CD14-positive monocyte (primary cell): ENCODE measurements around the gene HINT2. TPM values are rescaled to one million over a fixed set of nuclear protein-coding genes. Genes with fewer than 3 reads are reported as not detected.

Experiments used
- DNase-seq, 3 donors: peaks; one replicate each; pipeline ENCODE4 v3.0.0-alpha.2; 2011 to 2022
- H2AFZ ChIP-seq: 2 replicates; pipeline ENCODE4 v1.6.0; 2012; ENCODE audit warnings: mild to moderate bottlenecking, low read depth, low read length, inconsistent platforms; ENCODE audit not compliant: insufficient read depth, poor library complexity, severe bottlenecking
- H3K27ac ChIP-seq, 2 donors: 1 replicate in 1 of 2; 2 replicates in 1 of 2; pipeline ENCODE4 v1.5.1; 2012 to 2013; ENCODE audit warnings: low read length in 2 of 2, control low read depth in 1 of 2, inconsistent platforms in 1 of 2, low read depth in 1 of 2, mild to moderate bottlenecking in 1 of 2
- H3K27me3 ChIP-seq, 2 donors: one replicate each; pipeline versions ENCODE4 v1.6.0 to v1.6.1; 2011 to 2013; ENCODE audit warnings: low read length in 2 of 2; ENCODE audit not compliant: control insufficient read depth in 2 of 2, insufficient read depth in 2 of 2
- H3K36me3 ChIP-seq, 2 donors: replicated peaks in 1 of 2; 1 replicate in 1 of 2; 2 replicates in 1 of 2; pipeline versions ENCODE4 v1.5.1 to v1.6.1; 2012 to 2013; ENCODE audit warnings: low read length in 2 of 2, control low read depth in 1 of 2, inconsistent platforms in 1 of 2, mild to moderate bottlenecking in 1 of 2; ENCODE audit not compliant: insufficient read depth in 2 of 2, control insufficient read depth in 1 of 2
- H3K4me1 ChIP-seq, 2 donors: 1 replicate in 1 of 2; 2 replicates in 1 of 2; pipeline versions ENCODE4 v1.5.1 to v1.6.1; 2012 to 2013; ENCODE audit warnings: low read length in 2 of 2, control low read depth in 1 of 2, inconsistent platforms in 1 of 2, mild to moderate bottlenecking in 1 of 2, moderate library complexity in 1 of 2; ENCODE audit not compliant: insufficient read depth in 2 of 2, control insufficient read depth in 1 of 2
- H3K4me2 ChIP-seq: replicated peaks from 2 replicates; pipeline ENCODE3; 2012; ENCODE audit warnings: low read length, moderate library complexity, mild to moderate bottlenecking; ENCODE audit not compliant: poor library complexity, severe bottlenecking; ENCODE audit errors: extremely low read depth
- H3K4me3 ChIP-seq, 3 experiments: fragments of 200-600 bp in 1 of 3; sonication (generic) in 1 of 3; replicated peaks in 1 of 3; 1 replicate in 2 of 3; 2 replicates in 1 of 3; pipeline ENCODE4 v1.5.1; 2011 to 2013; ENCODE audit warnings: low read length in 3 of 3, mild to moderate bottlenecking in 3 of 3, control low read depth in 2 of 3, low read depth in 2 of 3, inconsistent platforms in 1 of 3, moderate library complexity in 1 of 3
- H3K79me2 ChIP-seq: 2 replicates; pipeline ENCODE4 v1.6.0; 2012; ENCODE audit warnings: mild to moderate bottlenecking, control low read depth, inconsistent platforms, low read length, moderate library complexity; ENCODE audit not compliant: insufficient read depth
- H3K9ac ChIP-seq: 2 replicates; pipeline ENCODE4 v1.6.0; 2017; ENCODE audit warnings: low read length, mild to moderate bottlenecking; ENCODE audit not compliant: insufficient read depth, poor library complexity, severe bottlenecking
- H3K9me3 ChIP-seq, 2 donors: replicated peaks in 1 of 2; 1 replicate in 1 of 2; 2 replicates in 1 of 2; pipeline versions ENCODE4 v1.5.1 to v1.6.1; 2012 to 2013; ENCODE audit warnings: low read length in 2 of 2, control low read depth in 1 of 2; ENCODE audit not compliant: control insufficient read depth in 1 of 2, insufficient read depth in 1 of 2
- H4K20me1 ChIP-seq: 2 replicates; pipeline ENCODE4 v1.6.0; 2012; ENCODE audit warnings: mild to moderate bottlenecking, low read length, control low read depth, moderate library complexity; ENCODE audit not compliant: insufficient read depth
- H3K27ac Mint-ChIP-seq, 7 donors: one replicate each; pipeline ENCODE4 v1.8.0; 2020; ENCODE audit warnings: mild to moderate bottlenecking in 7 of 7, mixed read lengths in 7 of 7, moderate library complexity in 6 of 7, inconsistent platforms in 2 of 7
- H3K27me3 Mint-ChIP-seq, 3 donors: one replicate each; pipeline ENCODE4 v1.8.0; 2021 to 2022; ENCODE audit warnings: low read depth in 3 of 3, mild to moderate bottlenecking in 3 of 3, mixed read lengths in 3 of 3, moderate library complexity in 3 of 3, inconsistent platforms in 1 of 3
- H3K36me3 Mint-ChIP-seq, 2 donors: one replicate each; pipeline ENCODE4 v1.8.0; 2020; ENCODE audit warnings: mixed read lengths in 2 of 2, inconsistent platforms in 1 of 2, mild to moderate bottlenecking in 1 of 2
- H3K4me1 Mint-ChIP-seq: one replicate; pipeline ENCODE4 v1.8.0; 2020; ENCODE audit warnings: mild to moderate bottlenecking, mixed read lengths
- H3K4me3 Mint-ChIP-seq, 2 donors: one replicate each; pipeline ENCODE4 v1.8.0; 2020; ENCODE audit warnings: mild to moderate bottlenecking in 2 of 2, mixed read lengths in 2 of 2, moderate library complexity in 1 of 2
- H3K9me3 Mint-ChIP-seq, 7 donors: one replicate each; pipeline ENCODE4 v1.8.0; 2020 to 2022; ENCODE audit warnings: mixed read lengths in 7 of 7, mild to moderate bottlenecking in 6 of 7, moderate library complexity in 6 of 7, inconsistent platforms in 2 of 7
- WGBS: methylation state at CpG from one replicate; pipeline ENCODE4 v1.1.5; 2013; ENCODE audit warnings: missing lambda C conversion rate; ENCODE audit not compliant: insufficient coverage; 5-methylcytosine and 5-hydroxymethylcytosine counted together
- intact Hi-C, 2 donors: fragments of 100-400 bp; cut with micrococcal nuclease; formaldehyde crosslinking; loops; one replicate each; pipeline versions ENCODE4 v1.15.0 to v1.15.1; 2023
- polyA plus RNA-seq, 3 donors: library from polyadenylated mRNA; depleted of rRNA in 1 of 3; unstranded in 2 of 3; stranded (reverse) in 1 of 3; fragments of 300-500 nt in 2 of 3; fragments of >200 nt in 1 of 3; fragmentation: Illumina TruSeq in 2 of 3; gene quantifications; 1 replicate in 2 of 3; 2 replicates in 1 of 3; pipeline ENCODE4 v1.2.3, GENCODE V29; 2012 to 2021
- TF ChIP-seq, protein P1 (sequence below): fragments of 200-600 bp; IDR thresholded peaks from one replicate; pipeline ENCODE4 v1.8.0; 2022; ENCODE audit warnings: antibody characterized with exemption, mild to moderate bottlenecking

HINT2 gene
- polyA plus RNA-seq, 3 donors: 19.9 to 64.5 (median 59.1) TPM

DNA sequence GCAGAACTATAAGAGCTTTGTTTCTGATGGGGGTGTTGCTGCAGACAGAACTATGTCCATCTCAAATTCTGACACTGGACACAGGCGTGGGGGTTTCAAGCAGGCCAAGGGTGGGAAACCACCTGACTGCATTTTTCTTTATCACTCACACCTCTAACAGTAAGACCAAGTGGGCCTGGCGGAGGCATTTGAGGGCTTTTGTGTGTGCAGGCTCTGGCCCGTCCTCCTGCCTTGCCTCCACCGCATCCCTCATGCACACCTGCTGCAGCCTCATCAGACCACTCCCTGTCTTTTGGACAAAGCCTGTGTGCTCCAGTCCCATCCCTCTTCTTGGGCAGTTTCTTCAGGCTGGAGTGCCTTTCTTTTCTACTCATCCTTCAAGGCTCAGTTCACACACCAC is 47.5 kb upstream of the HINT2 start:
- Histone ChIP-seq H3K9me3 (no peaks in the 10 kb centered on the region), H3K79me2 (no peaks in the 10 kb centered on the region), H3K27me3 (peaks cover 5 to 32% of the 10 kb centered on the region in 2 donors), H3K4me3 (no peak overlapping the region), H3K4me2 (no peak overlapping the region), H3K9ac (no peak overlapping the region), H3K27ac (no peak overlapping the region), H4K20me1 (no peaks in the 10 kb centered on the region), H3K4me1 (peaks cover 4 to 19% of the 10 kb centered on the region in 2 donors), H3K36me3 (no peaks in the 10 kb centered on the region), H2AFZ (no peak overlapping the region)
- DNase-seq: no peak
- intact Hi-C loops: no loop called here
- peaks cover 23% of the 10 kb centered on the region for H3K4me1 Mint-ChIP-seq
- H3K36me3 Mint-ChIP-seq: peaks cover 0 to 2% of the 10 kb centered on the region in 2 donors
- 97% methylated on average over 3 of the region's 4 CpGs for WGBS
- H3K4me3 Mint-ChIP-seq: peak overlapping the region in 1 of 2 donors; percentile 44
- TF ChIP-seq, protein P1, sequence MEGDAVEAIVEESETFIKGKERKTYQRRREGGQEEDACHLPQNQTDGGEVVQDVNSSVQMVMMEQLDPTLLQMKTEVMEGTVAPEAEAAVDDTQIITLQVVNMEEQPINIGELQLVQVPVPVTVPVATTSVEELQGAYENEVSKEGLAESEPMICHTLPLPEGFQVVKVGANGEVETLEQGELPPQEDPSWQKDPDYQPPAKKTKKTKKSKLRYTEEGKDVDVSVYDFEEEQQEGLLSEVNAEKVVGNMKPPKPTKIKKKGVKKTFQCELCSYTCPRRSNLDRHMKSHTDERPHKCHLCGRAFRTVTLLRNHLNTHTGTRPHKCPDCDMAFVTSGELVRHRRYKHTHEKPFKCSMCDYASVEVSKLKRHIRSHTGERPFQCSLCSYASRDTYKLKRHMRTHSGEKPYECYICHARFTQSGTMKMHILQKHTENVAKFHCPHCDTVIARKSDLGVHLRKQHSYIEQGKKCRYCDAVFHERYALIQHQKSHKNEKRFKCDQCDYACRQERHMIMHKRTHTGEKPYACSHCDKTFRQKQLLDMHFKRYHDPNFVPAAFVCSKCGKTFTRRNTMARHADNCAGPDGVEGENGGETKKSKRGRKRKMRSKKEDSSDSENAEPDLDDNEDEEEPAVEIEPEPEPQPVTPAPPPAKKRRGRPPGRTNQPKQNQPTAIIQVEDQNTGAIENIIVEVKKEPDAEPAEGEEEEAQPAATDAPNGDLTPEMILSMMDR: no peak
- H3K9me3 Mint-ChIP-seq: no peaks in the 10 kb centered on the region
- peaks cover 21 to 45% (median 38%) of the 10 kb centered on the region in 3 donors for H3K27me3 Mint-ChIP-seq
- H3K27ac Mint-ChIP-seq: no peak overlapping the region

DNA sequence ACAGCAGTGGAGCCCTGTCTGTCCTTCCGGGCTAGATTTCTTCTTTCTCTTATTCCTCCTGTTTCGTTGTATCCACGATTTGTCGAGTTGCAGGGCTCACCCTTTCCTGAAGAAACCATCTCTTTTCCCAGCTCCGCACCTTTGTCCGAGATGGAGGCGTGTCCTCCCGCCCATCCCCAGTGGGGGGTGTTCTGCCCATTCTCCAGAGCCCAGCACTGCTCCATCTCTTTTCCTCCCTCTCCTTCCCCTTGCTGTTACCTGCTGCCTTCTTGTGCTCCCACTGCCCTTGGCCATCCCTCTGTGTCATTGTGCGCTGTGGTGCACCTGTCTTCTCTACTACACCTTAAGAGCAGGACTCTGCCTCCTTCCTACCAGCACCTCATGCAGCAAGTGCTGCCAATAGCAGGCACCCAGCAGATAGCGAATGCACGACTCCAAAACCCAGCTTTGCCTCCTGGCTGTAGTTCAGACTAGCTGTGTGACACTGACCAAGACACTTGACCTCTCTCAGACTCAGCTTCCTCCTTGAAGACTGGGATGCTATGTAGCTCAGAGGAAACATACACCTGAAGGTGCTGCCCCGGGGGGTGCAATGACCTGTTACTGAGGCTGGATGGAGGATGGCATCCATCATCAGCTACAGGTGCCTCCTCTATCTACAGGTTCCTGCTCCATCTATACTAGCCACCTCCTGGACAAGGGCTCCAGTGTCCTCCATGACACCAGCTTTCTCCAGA is 46.5 kb upstream of the HINT2 start:
- no peak overlapping the region for H3K9ac ChIP-seq
- peak in 1 of 3 donors; percentile 1 for DNase-seq
- Mint-ChIP-seq H3K4me3 (no peak overlapping the region), H3K27me3 (peaks cover 27 to 50% (median 41%) of the 10 kb centered on the region in 3 donors), H3K4me1 (peaks cover 26% of the 10 kb centered on the region), H3K27ac (no peak overlapping the region), H3K9me3 (peaks cover 0 to 2% (median 0%) of the 10 kb centered on the region in 7 donors), H3K36me3 (peaks cover 0 to 2% of the 10 kb centered on the region in 2 donors)
- H4K20me1 ChIP-seq: no peaks in the 10 kb centered on the region
- H3K36me3 ChIP-seq: no peaks in the 10 kb centered on the region
- H3K79me2 ChIP-seq: no peaks in the 10 kb centered on the region
- no peaks in the 10 kb centered on the region for H3K9me3 ChIP-seq
- intact Hi-C loops: no loop called here
- peaks cover 4 to 19% of the 10 kb centered on the region in 2 donors for H3K4me1 ChIP-seq
- WGBS: 65% methylated on average over 10 of the region's 12 CpGs
- TF ChIP-seq, protein P1: no peak
- peaks cover 5 to 40% of the 10 kb centered on the region in 2 donors for H3K27me3 ChIP-seq
- H3K4me3 ChIP-seq: no peak overlapping the region
- no peak overlapping the region for H2AFZ ChIP-seq
- H3K27ac ChIP-seq: no peak overlapping the region
- H3K4me2 ChIP-seq: no peak overlapping the region
